Measurements from ENCODE around the gene ZBTB16.

Gene ZBTB16

GRCh38 chr11:114270531-114271270, 211.2 kb downstream of the ZBTB16 start:
- Histone ChIP-seq H3K4me3 (replicated peaks; ENCODE audit: insufficient read depth, low read length) (no peak overlapping the region), H3K27me3 (ENCODE audit: insufficient read depth, poor library complexity, severe bottlenecking) (peaks cover 17% of the 10 kb centered on the region), H3K27ac (replicated peaks) (no peak overlapping the region)
- TF ChIP-seq REST (IDR thresholded peaks at IDR 0.05; ENCODE audit: insufficient replicate concordance, low read depth) (no peak), GABPA (IDR thresholded peaks at IDR 0.05; ENCODE audit: low read depth) (no peak), POLR2AphosphoS5 (IDR thresholded peaks at IDR 0.05; ENCODE audit: low read depth) (no peak), SPI1 (IDR thresholded peaks at IDR 0.05; ENCODE audit: borderline replicate concordance, low read depth) (no peak)
- TF ChIP-seq, protein P1, sequence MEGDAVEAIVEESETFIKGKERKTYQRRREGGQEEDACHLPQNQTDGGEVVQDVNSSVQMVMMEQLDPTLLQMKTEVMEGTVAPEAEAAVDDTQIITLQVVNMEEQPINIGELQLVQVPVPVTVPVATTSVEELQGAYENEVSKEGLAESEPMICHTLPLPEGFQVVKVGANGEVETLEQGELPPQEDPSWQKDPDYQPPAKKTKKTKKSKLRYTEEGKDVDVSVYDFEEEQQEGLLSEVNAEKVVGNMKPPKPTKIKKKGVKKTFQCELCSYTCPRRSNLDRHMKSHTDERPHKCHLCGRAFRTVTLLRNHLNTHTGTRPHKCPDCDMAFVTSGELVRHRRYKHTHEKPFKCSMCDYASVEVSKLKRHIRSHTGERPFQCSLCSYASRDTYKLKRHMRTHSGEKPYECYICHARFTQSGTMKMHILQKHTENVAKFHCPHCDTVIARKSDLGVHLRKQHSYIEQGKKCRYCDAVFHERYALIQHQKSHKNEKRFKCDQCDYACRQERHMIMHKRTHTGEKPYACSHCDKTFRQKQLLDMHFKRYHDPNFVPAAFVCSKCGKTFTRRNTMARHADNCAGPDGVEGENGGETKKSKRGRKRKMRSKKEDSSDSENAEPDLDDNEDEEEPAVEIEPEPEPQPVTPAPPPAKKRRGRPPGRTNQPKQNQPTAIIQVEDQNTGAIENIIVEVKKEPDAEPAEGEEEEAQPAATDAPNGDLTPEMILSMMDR (IDR thresholded peaks at IDR 0.05; ENCODE audit: insufficient read depth, low read length), result no peak
- no peak for DNase-seq (ENCODE audit: low read depth in 1 of 2, low spot score in 1 of 2)

DNA sequence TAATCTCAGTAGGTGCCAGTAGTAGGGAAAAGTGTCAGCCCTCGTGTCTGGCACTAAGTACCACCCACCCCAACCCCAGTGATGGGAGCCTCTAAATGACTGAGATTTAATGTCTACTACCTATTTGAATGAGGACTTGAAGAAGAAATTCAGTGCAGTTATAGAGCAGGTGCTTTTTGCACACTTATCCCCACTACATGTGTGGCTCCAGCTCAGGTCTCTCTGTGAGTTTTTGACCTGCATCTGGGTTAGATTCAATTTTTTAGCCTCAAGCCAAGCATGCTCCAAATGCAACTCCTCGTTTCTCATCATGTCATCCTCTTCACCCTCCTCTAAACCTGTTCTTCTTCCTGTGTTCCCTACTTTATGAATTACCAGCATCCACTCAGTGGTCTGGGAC, 211.8 kb downstream of the ZBTB16 start:
- Histone ChIP-seq H3K27me3 (ENCODE audit: insufficient read depth, poor library complexity, severe bottlenecking) (peaks cover 17% of the 10 kb centered on the region), H3K27ac (replicated peaks) (no peak overlapping the region), H3K4me3 (replicated peaks; ENCODE audit: insufficient read depth, low read length) (no peak overlapping the region)
- DNase-seq (ENCODE audit: low read depth in 1 of 2, low spot score in 1 of 2), result no peak
- TF ChIP-seq REST (IDR thresholded peaks at IDR 0.05; ENCODE audit: insufficient replicate concordance, low read depth), result no peak
- TF ChIP-seq GABPA (IDR thresholded peaks at IDR 0.05; ENCODE audit: low read depth), result no peak
- TF ChIP-seq SPI1 (IDR thresholded peaks at IDR 0.05; ENCODE audit: borderline replicate concordance, low read depth), result no peak
- TF ChIP-seq, protein P1 (IDR thresholded peaks at IDR 0.05; ENCODE audit: insufficient read depth, low read length), result no peak
- no peak for TF ChIP-seq POLR2AphosphoS5 (IDR thresholded peaks at IDR 0.05; ENCODE audit: low read depth)

DNA sequence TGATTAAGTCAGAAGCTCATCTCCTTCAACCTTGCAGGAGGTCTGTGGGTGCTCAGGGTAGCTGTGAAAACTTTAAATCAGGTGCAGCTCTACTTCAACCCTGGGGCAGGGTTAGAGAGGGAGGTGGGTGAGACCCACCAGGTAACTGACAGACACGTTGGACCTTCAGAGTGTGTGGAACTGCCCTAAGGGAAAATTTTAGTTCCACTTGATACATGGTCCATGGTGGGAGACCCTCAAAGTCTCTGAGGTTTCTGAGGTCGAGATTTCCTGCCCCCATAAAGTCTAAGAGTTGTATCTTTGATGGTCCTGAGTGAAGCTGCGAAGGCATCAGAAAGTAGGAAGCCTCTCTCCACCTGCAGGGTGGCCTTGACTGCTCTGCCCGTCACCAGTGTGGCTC, 212.8 kb downstream of the ZBTB16 start:
- Histone ChIP-seq H3K27me3 (ENCODE audit: insufficient read depth, poor library complexity, severe bottlenecking) (peaks cover 19% of the 10 kb centered on the region), H3K27ac (replicated peaks) (no peak overlapping the region), H3K4me3 (replicated peaks; ENCODE audit: insufficient read depth, low read length) (no peak overlapping the region)
- TF ChIP-seq, protein P1 (IDR thresholded peaks at IDR 0.05; ENCODE audit: insufficient read depth, low read length), result no peak
- DNase-seq (ENCODE audit: low read depth in 1 of 2, low spot score in 1 of 2), result no peak

DNA sequence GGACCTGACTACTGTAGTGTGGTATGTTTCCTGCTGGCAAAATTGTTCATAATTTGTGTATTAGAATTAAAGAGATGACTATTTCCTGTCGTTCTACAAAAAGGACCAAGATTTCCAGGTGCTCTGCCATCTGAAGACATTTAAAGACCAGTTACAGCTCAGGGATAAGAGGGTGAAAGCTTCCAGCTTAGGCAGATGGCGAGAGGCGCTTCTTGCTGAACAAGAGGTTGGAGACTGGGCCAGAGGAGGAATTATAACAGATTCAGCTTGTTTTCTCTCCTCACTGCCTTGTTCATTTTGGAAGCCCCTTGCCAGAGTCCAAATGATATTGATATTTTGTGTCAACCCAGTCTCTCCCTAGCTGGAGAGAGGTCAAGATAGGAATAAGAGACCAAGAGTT, 213.6 kb downstream of the ZBTB16 start:
- H3K4me3 ChIP-seq (replicated peaks; ENCODE audit: insufficient read depth, low read length), result no peak overlapping the region
- peaks cover 21% of the 10 kb centered on the region for H3K27me3 ChIP-seq (ENCODE audit: insufficient read depth, poor library complexity, severe bottlenecking)
- no peak for DNase-seq (ENCODE audit: low read depth in 1 of 2, low spot score in 1 of 2)
- TF ChIP-seq REST (IDR thresholded peaks at IDR 0.05; ENCODE audit: insufficient replicate concordance, low read depth) (no peak), GABPA (IDR thresholded peaks at IDR 0.05; ENCODE audit: low read depth) (no peak), POLR2AphosphoS5 (IDR thresholded peaks at IDR 0.05; ENCODE audit: low read depth) (no peak), SPI1 (IDR thresholded peaks at IDR 0.05; ENCODE audit: borderline replicate concordance, low read depth) (no peak)
- TF ChIP-seq, protein P1 (IDR thresholded peaks at IDR 0.05; ENCODE audit: insufficient read depth, low read length), result no peak
- H3K27ac ChIP-seq (replicated peaks), result no peak overlapping the region

Data from HL-60 (cell line).